KMS-11 (cell line): ENCODE results near the gene RING1.

Experiments used
- H2AFZ ChIP-seq: fragments of 200-600 bp; sonication (generic); 2 replicates; pipeline ENCODE4 v1.6.1; 2016; ENCODE audit warnings: antibody characterized with exemption, mixed run types, low read depth
- H3K27ac ChIP-seq: fragments of 200-600 bp; sonication (generic); 2 replicates; pipeline ENCODE4 v1.6.1; 2016; ENCODE audit warnings: mild to moderate bottlenecking, mixed run types
- H3K27me3 ChIP-seq: fragments of 200-600 bp; sonication (generic); 2 replicates; pipeline ENCODE4 v1.6.1; 2017; ENCODE audit warnings: mild to moderate bottlenecking, low read depth, mixed run types, moderate library complexity; ENCODE audit not compliant: insufficient read depth
- H3K36me3 ChIP-seq: fragments of 200-600 bp; sonication (generic); 2 replicates; pipeline ENCODE4 v1.6.1; 2017; ENCODE audit warnings: mild to moderate bottlenecking, mixed run types; ENCODE audit not compliant: insufficient read depth
- H3K4me1 ChIP-seq: fragments of 200-600 bp; sonication (generic); 2 replicates; pipeline ENCODE4 v1.6.1; 2016; ENCODE audit warnings: mild to moderate bottlenecking, low read depth, mixed run types; ENCODE audit not compliant: poor library complexity, severe bottlenecking
- H3K4me2 ChIP-seq: fragments of 200-600 bp; sonication (generic); 2 replicates; pipeline ENCODE4 v1.7.0; 2016; ENCODE audit warnings: mild to moderate bottlenecking, mixed run types
- H3K4me3 ChIP-seq: fragments of 200-600 bp; sonication (generic); IDR thresholded peaks from 2 replicates; pipeline ENCODE4 v1.6.1; 2017; ENCODE audit warnings: low read depth, low read length, mixed read lengths; ENCODE audit not compliant: insufficient read depth
- H3K79me2 ChIP-seq: fragments of 200-600 bp; sonication (generic); 2 replicates; pipeline ENCODE4 v1.6.1; 2016; ENCODE audit warnings: low read depth, mixed run types; ENCODE audit not compliant: insufficient read depth
- H3K9ac ChIP-seq: fragments of 200-600 bp; sonication (generic); 2 replicates; pipeline ENCODE4 v1.6.1; 2016; ENCODE audit warnings: mild to moderate bottlenecking, mixed run types
- H4K20me1 ChIP-seq: fragments of 200-600 bp; sonication (generic); 2 replicates; pipeline ENCODE4 v1.6.1; 2016; ENCODE audit warnings: mild to moderate bottlenecking, mixed run types; ENCODE audit not compliant: insufficient read depth
- CTCF ChIP-seq: fragments of 200-600 bp; sonication (generic); conservative IDR thresholded peaks from 2 replicates; pipeline ENCODE4 v1.6.1; 2017; ENCODE audit warnings: low read depth, mild to moderate bottlenecking, antibody characterized with exemption, low read length, moderate library complexity, mixed read lengths

RING1 gene

DNA sequence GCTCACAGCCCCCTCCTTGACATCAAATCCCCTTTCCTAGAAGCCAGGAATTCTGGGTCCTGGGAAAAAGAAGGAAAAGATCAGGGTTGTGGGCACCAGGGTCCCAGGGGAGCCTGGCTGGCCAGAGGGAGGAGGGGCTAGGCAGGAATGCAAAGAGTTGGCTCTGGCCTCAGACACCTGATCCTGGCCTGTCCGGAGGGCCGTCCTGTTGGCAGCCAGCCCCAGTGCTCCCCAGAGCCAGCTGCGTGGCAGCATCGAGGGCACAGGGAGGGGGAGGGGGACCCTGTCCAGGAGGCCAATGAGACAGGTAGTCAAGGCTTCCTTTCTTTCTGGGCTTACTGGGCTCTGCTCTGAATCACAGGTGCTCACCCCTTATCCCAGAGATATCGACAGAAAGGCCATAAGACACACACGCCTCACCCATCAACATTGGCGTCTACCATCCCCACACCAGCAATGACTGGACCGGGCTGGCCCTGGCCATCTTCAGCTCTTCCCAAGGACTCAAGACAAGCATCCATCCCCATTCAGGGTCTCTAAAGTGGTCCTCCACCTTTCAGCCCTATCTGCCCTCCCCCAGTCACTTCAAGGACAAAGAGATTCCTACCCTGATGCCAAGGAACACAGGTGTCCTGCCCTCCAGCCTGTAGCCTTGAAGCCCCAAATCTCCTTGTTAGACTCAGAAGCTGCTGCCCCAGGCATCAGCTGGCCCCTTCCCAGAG lies 16.8 kb upstream of the RING1 start:
- Histone ChIP-seq H2AFZ (no peak overlapping the region), H3K4me1 (no peaks in the 10 kb centered on the region), H3K27me3 (no peaks in the 10 kb centered on the region), H3K9ac (no peak overlapping the region), H3K79me2 (no peaks in the 10 kb centered on the region), H3K4me2 (no peak overlapping the region), H3K27ac (no peak overlapping the region), H3K36me3 (no peaks in the 10 kb centered on the region), H3K4me3 (no peak overlapping the region), H4K20me1 (no peaks in the 10 kb centered on the region)
- TF ChIP-seq CTCF = no peak

DNA sequence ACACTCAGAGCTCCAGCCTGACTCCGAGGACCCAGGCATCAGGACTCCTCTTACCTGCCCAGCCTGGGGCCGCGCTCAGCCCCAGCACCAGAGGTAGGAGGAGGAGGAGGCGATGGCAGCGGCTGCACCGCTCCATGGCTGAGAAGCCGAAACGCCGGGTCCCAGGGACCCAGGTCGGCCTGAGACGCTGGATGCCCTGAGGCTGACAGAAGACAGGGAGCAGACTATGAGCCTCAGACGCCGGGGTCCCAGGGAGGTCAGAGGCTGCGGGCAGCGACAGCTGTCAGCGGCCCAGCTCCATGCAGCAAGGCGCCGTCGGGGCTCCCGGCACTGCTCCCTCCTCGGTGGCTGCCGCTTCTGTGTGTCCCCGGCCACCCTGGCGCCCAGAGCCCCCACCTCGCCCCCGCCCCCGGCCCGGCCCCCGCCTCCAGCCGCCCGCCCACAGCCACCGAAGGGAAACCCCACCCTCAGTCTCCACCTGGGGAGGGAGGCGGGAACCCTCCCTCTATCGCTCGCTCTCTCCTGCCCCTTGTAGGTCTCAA lies 16.1 kb upstream of the RING1 start, which contains the start of gene COL11A2:
Gene COL11A2, minus strand, starts transcription at position 363 of the 542 bp plus-strand sequence. Its CDS starts 227 bp downstream, at position 136.
- no peaks in the 10 kb centered on the region for H3K4me1 ChIP-seq
- H3K9ac ChIP-seq = no peak within 1 kb of the TSS
- no peak for TF ChIP-seq CTCF
- no peak within 1 kb of the TSS for H3K27ac ChIP-seq
- H3K36me3 ChIP-seq = no peaks in the 10 kb centered on the region
- H3K27me3 ChIP-seq = no peaks in the 10 kb centered on the region
- no peaks in the 10 kb centered on the region for H4K20me1 ChIP-seq
- H3K79me2 ChIP-seq = no peaks in the 10 kb centered on the region
- H3K4me2 ChIP-seq = no peak within 1 kb of the TSS
- H3K4me3 ChIP-seq = no peak within 1 kb of the TSS
- no peak within 1 kb of the TSS for H2AFZ ChIP-seq

DNA sequence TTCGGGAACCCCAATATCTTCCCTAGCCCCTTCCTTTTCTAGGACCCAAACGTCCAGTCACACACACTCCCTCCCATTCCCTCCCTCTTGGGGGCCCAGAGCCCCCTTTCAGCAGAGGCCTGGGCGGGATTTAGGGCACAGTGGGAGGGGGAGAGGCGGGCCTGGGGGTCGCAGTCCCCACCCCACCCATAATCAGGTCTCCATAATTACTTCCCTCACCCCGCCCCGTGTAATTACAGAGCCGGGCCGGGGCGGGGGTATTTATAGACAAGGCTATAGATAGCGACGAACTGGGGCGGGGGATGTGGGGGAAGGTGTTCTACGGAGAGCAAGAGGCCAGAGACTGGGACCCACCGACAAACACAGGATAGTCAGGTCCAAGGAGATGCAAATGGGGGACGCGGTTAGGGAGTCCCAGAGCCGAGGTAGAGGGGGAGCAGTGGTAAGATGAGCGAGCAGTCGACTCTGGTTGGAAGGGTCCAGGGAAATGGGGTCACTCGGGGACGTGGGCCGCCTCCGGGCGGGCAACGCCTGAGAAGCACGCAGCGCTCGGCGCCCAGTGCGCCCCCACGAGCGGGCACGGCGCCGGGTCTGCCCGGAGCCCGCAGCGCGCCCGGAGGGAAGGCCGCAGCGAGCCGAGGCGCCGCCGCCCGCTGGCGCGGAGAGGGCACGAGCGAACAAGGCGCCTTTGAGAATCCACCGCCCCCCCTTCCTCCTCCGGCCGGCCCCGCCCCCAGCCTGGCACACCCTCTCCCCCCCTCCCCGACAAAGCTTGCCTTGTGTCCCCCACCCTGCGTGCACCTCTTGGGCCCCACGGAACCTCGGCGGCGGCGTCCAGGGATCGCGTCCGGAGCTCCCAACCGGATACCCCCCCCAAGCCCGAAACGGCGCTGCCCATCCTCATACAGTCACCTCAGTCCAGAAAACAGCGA lies 15.4 kb upstream of the RING1 start:
- Histone ChIP-seq H3K4me2 (no peak overlapping the region), H3K79me2 (no peaks in the 10 kb centered on the region), H2AFZ (no peak overlapping the region), H3K36me3 (no peaks in the 10 kb centered on the region), H3K4me1 (no peaks in the 10 kb centered on the region), H4K20me1 (no peaks in the 10 kb centered on the region), H3K27ac (no peak overlapping the region), H3K9ac (no peak overlapping the region), H3K27me3 (no peaks in the 10 kb centered on the region), H3K4me3 (no peak overlapping the region)
- no peak for TF ChIP-seq CTCF

DNA sequence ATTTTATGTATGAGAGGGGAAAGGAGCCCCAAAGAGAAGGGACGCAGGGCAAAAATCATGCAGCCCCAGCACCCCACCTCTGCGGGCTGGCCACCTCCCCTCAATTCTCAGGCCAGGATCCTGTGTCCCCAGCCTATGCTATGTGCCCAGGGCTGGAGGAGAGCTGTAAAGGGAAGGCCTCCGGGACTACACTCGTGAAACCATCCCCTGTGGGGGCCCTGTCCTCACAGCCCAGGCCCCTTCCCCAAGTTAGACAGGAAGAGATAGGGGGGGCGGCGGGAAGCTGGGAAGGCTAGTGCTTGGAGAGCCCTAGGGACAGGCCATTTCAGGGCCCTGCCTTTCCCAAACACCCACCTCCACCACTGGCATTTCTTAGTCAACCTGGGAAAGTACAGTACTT lies 14.7 kb upstream of the RING1 start:
- no peaks in the 10 kb centered on the region for H4K20me1 ChIP-seq

More for the DNA sequence above, 14.7 kb upstream of the RING1 start:
- Histone ChIP-seq H3K79me2 (no peaks in the 10 kb centered on the region), H3K27ac (no peak overlapping the region), H3K4me2 (no peak overlapping the region), H2AFZ (no peak overlapping the region), H3K4me1 (no peaks in the 10 kb centered on the region), H3K9ac (no peak overlapping the region), H3K36me3 (no peaks in the 10 kb centered on the region), H3K4me3 (no peak overlapping the region), H3K27me3 (no peaks in the 10 kb centered on the region)
- no peak for TF ChIP-seq CTCF
